PC-3 (cell line): ENCODE data around the gene CYFIP2. TPM values are rescaled to one million over a fixed set of nuclear protein-coding genes. Genes with fewer than 3 reads are reported as not detected.

Source experiments
- ATAC-seq: fragments of 200-7000 bp; cut with Tn5 transposase; 2 replicates; pipeline ENCODE4 v1.9.1; 2020; ENCODE audit warnings: mild to moderate bottlenecking, moderate library complexity
- BruUV-seq: library from RNA; stranded (reverse); fragments of 400-500 nt; replicated peaks from 2 replicates; lab custom pipeline; 2021; lab: Mats Ljungman, UMichigan
- CTCF ChIA-PET: fragments of 300-600 bp; sonication (Branson Sonifier 250); formaldehyde crosslinking; loops from one replicate; lab custom pipeline; 2022; ENCODE audit warnings: antibody characterized with exemption; lab: Charles Lee
- POLR2A ChIA-PET: fragments of 300-600 bp; sonication (Branson Sonifier 250); formaldehyde crosslinking; loops from one replicate; lab custom pipeline; 2022; ENCODE audit warnings: antibody characterized with exemption; ENCODE audit not compliant: unreplicated experiment; lab: Charles Lee
- DNase-seq: peaks from one replicate; pipeline ENCODE4 v3.0.0-alpha.2; 2015
- H2AFZ ChIP-seq: fragments of 300-600 bp; sonication (generic); 2 replicates; pipeline ENCODE4 v1.6.0; 2016; ENCODE audit warnings: antibody characterized with exemption, low read length
- H3F3A ChIP-seq: fragments of 300-600 bp; sonication (generic); one replicate; pipeline ENCODE4 v1.6.0; 2017; ENCODE audit warnings: antibody characterized with exemption, low read length, control low read depth, mild to moderate bottlenecking; ENCODE audit not compliant: unreplicated experiment
- H3K27ac ChIP-seq: fragments of 300-600 bp; sonication (generic); 2 replicates; pipeline ENCODE4 v1.5.1; 2016; ENCODE audit warnings: mild to moderate bottlenecking, low read length
- H3K27me3 ChIP-seq: fragments of 300-600 bp; sonication (generic); 2 replicates; pipeline ENCODE4 v1.6.1; 2016; ENCODE audit warnings: low read length, mixed read lengths
- H3K36me3 ChIP-seq: fragments of 300-600 bp; sonication (generic); 2 replicates; pipeline ENCODE4 v1.6.1; 2016; ENCODE audit warnings: low read depth, mixed run types, low read length, mixed read lengths
- H3K4me1 ChIP-seq: fragments of 300-600 bp; sonication (generic); 2 replicates; pipeline ENCODE4 v1.5.1; 2016; ENCODE audit warnings: low read length; ENCODE audit not compliant: insufficient read depth
- H3K4me2 ChIP-seq: fragments of 300-600 bp; sonication (generic); 2 replicates; pipeline ENCODE4 v1.6.0; 2016; ENCODE audit warnings: low read length
- H3K4me3 ChIP-seq: fragments of 300-600 bp; sonication (generic); 2 replicates; pipeline ENCODE4 v1.5.1; 2016; ENCODE audit warnings: mild to moderate bottlenecking, low read length, mixed read lengths
- H3K79me2 ChIP-seq: fragments of 300-600 bp; sonication (generic); 2 replicates; pipeline ENCODE4 v1.6.1; 2017; ENCODE audit warnings: low read length, mixed read lengths
- H3K9ac ChIP-seq: fragments of 300-600 bp; sonication (generic); 2 replicates; pipeline ENCODE4 v1.6.0; 2016; ENCODE audit warnings: mild to moderate bottlenecking, low read length
- H3K9me2 ChIP-seq: fragments of 300-600 bp; sonication (generic); replicated peaks from 2 replicates; pipeline ENCODE4 v1.6.1; 2016; ENCODE audit warnings: mixed run types, low read length, mixed read lengths
- H3K9me3 ChIP-seq: fragments of 300-600 bp; sonication (generic); 2 replicates; pipeline ENCODE4 v1.6.1; 2016; ENCODE audit warnings: low read length, mixed read lengths
- H4K20me1 ChIP-seq: fragments of 300-600 bp; sonication (generic); 2 replicates; pipeline ENCODE4 v1.6.1; 2016; ENCODE audit warnings: low read length, mixed read lengths
- EZH2 ChIP-seq: fragments of 300-600 bp; sonication (generic); IDR thresholded peaks from one replicate; pipeline ENCODE4 v1.6.1; 2017; ENCODE audit warnings: antibody characterized with exemption, mild to moderate bottlenecking, low read length; ENCODE audit not compliant: unreplicated experiment
- EZH2phosphoT487 ChIP-seq: fragments of 300-600 bp; sonication (generic); IDR thresholded peaks from 2 replicates; pipeline ENCODE4 v1.6.1; 2018; ENCODE audit warnings: mild to moderate bottlenecking, antibody characterized with exemption, low read length, borderline replicate concordance
- intact Hi-C: fragments of 100-400 bp; cut with micrococcal nuclease; formaldehyde crosslinking; loops from 2 replicates; pipeline ENCODE4 v1.9.0; 2023
- total RNA-seq: library from RNA; depleted of rRNA; stranded (reverse); fragments of >200 nt; gene quantifications from 2 replicates; pipeline ENCODE4 v1.2.3, GENCODE V29; 2014
- TF ChIP-seq, protein P1 (sequence below): fragments of 300-600 bp; sonication (generic); conservative IDR thresholded peaks from 2 replicates; pipeline ENCODE4 v1.5.1; 2017; ENCODE audit warnings: antibody characterized with exemption, low read depth, mild to moderate bottlenecking, low read length

The CYFIP2 gene
- total RNA-seq, 1 experiment from 2014 or later = 36.0 TPM

DNA sequence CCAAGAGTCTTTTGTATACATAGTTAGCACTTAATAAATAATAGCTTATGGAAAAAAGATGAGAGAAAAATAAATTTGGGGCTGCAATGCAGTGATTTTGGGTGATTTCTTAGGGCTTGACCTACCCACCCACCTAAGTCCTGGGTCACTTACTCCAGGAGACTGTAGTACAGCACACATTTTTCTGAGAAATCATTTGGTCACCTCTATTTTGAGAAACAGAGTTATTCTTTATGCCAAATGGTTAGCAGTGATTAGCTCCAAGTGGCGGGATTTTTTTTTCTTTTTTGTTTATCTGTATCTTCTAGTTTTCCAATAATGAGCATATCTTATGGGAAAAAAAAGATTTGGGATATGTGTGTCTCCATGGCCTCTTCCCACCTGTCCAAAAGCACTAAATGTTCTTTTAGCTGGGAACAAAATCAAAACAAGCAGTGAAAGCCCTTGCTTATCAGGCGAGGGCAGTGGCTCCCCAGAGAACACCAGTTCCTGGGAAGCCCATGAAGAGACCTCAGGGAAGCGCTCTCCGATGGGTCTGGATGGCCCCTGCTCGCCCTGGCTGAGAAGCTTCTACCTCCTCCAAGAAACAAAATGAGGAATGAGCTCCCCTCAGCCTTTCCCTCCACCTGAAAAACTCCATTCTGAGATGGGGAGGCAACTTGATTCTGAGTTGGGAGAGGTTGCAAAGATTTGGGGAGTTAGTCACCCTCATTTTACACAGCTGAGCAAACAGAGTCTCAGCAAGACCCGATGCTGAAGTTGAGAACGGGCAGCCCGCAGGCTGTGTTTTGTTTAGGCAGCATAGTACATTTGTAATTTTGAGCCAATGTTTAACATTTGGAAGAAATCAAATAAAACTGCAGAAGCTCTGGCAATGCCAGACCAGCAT is 69.9 kb downstream of the CYFIP2 start:
- no peaks in the 10 kb centered on the region for H3F3A ChIP-seq
- H3K4me1 ChIP-seq = peaks cover 11% of the 10 kb centered on the region
- DNase-seq (peak; percentile 53), ATAC-seq (peak; percentile 82)
- H3K9me3 ChIP-seq = no peaks in the 10 kb centered on the region
- intact Hi-C loops = loop anchor here (10.0 kb wide), 1 partner anchor 239 kb away; the partner anchor contains the start of gene ADAM19
- H4K20me1 ChIP-seq = no peaks in the 10 kb centered on the region
- 0 out of 2 replicates have a peak overlapping the region, but pooled peaks have one; percentile 22 for H2AFZ ChIP-seq
- H3K9me2 ChIP-seq = no peaks in the 10 kb centered on the region
- H3K27ac ChIP-seq = no peak overlapping the region
- TF ChIP-seq EZH2 (no peak), EZH2phosphoT487 (no peak)
- TF ChIP-seq, protein P1, sequence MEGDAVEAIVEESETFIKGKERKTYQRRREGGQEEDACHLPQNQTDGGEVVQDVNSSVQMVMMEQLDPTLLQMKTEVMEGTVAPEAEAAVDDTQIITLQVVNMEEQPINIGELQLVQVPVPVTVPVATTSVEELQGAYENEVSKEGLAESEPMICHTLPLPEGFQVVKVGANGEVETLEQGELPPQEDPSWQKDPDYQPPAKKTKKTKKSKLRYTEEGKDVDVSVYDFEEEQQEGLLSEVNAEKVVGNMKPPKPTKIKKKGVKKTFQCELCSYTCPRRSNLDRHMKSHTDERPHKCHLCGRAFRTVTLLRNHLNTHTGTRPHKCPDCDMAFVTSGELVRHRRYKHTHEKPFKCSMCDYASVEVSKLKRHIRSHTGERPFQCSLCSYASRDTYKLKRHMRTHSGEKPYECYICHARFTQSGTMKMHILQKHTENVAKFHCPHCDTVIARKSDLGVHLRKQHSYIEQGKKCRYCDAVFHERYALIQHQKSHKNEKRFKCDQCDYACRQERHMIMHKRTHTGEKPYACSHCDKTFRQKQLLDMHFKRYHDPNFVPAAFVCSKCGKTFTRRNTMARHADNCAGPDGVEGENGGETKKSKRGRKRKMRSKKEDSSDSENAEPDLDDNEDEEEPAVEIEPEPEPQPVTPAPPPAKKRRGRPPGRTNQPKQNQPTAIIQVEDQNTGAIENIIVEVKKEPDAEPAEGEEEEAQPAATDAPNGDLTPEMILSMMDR = no peak
- POLR2A ChIA-PET = no interaction called here
- H3K79me2 ChIP-seq = no peaks in the 10 kb centered on the region
- CTCF ChIA-PET = no interaction called here
- H3K9ac ChIP-seq = no peak overlapping the region
- H3K27me3 ChIP-seq = no peaks in the 10 kb centered on the region
- H3K4me2 ChIP-seq = no peak overlapping the region
- no peak overlapping the region for H3K4me3 ChIP-seq
- no TSS peak for BruUV-seq
- H3K36me3 ChIP-seq = no peaks in the 10 kb centered on the region

DNA sequence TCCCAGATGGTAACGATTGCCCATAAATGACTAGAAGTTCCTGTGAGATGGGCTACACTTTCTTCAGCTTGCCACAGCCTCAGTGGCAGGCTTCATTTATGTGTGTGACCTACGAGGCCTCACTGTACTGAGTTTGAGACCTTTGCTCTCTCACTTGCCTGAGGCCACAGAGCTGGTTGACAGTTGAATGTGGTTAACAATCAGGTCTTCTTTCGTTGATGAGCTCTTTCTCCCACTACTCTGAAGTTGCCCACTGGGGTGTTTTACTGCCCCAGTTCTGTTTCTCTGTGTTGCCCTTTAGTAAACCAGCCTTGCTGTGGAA is 70.5 kb downstream of the CYFIP2 start:
- POLR2A ChIA-PET = interaction anchor here (0.6 kb wide), 1 partner anchor 54 kb away, joined by 3 read pairs; no protein-coding TSS in a partner anchor
- H3K4me1 ChIP-seq = peaks cover 11% of the 10 kb centered on the region
- CTCF ChIA-PET = no interaction called here
- H3K4me3 ChIP-seq = no peak overlapping the region
- no peaks in the 10 kb centered on the region for H3K36me3 ChIP-seq
- no peaks in the 10 kb centered on the region for H3F3A ChIP-seq
- H3K9me2 ChIP-seq = no peaks in the 10 kb centered on the region
- intact Hi-C loops = loop anchor here (10.0 kb wide), 1 partner anchor 238 kb away; the partner anchor contains the start of gene ADAM19
- no TSS peak for BruUV-seq
- no peak for TF ChIP-seq EZH2
- TF ChIP-seq, protein P1 = no peak
- no peak for TF ChIP-seq EZH2phosphoT487
- 0 out of 2 replicates have a peak overlapping the region, but pooled peaks have one; percentile 22 for H2AFZ ChIP-seq
- ATAC-seq (no peak), DNase-seq (no peak)
- H4K20me1 ChIP-seq = no peaks in the 10 kb centered on the region
- H3K79me2 ChIP-seq = no peaks in the 10 kb centered on the region
- H3K27ac ChIP-seq = no peak overlapping the region
- no peaks in the 10 kb centered on the region for H3K9me3 ChIP-seq
- H3K9ac ChIP-seq = no peak overlapping the region
- H3K4me2 ChIP-seq = no peak overlapping the region
- H3K27me3 ChIP-seq = no peaks in the 10 kb centered on the region

DNA sequence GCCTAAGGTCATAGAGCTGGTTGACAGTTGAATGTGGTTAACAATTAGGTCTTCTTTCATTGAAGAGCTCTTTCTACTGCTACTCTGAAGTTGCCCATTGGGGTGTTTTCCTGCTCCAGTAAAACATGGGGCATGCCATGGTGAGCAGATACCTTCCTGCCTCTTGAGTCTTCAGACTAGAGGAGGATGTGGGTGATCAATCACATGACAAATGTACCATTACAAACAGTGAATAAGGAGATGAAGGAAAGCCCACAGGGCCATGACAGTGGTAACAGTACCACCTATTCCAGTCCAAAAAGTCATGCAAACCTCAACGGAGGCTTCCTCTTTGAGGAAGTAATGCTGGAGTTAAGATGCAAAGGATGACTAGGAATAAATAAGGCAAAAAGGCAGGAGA is 73.5 kb downstream of the CYFIP2 start:
- Histone ChIP-seq H3K36me3 (no peaks in the 10 kb centered on the region), H3K27me3 (no peaks in the 10 kb centered on the region), H3K9ac (no peak overlapping the region), H3K4me3 (no peak overlapping the region), H3K27ac (no peak overlapping the region), H3K9me3 (no peaks in the 10 kb centered on the region), H3K4me1 (peaks cover 11% of the 10 kb centered on the region), H3K9me2 (no peaks in the 10 kb centered on the region), H2AFZ (no peak overlapping the region), H3F3A (no peaks in the 10 kb centered on the region), H3K79me2 (no peaks in the 10 kb centered on the region), H3K4me2 (no peak overlapping the region), H4K20me1 (no peaks in the 10 kb centered on the region)
- DNase-seq (no peak), ATAC-seq (no peak)
- intact Hi-C loops = loop anchor here (10.0 kb wide), 1 partner anchor 235 kb away; the partner anchor contains the start of gene ADAM19
- ChIA-PET POLR2A (no interaction called here), CTCF (no interaction called here)
- TF ChIP-seq EZH2 (no peak), EZH2phosphoT487 (no peak)
- TF ChIP-seq, protein P1 = no peak
- no TSS peak for BruUV-seq
